GM12878 (cell line): ENCODE data around the gene MIGA2.

ENCODE experiments used
- CHD2 ChIP-seq: IDR thresholded peaks from 2 replicates; pipeline ENCODE4 v1.6.1; 2011; ENCODE audit warnings: low read depth, low read length, improper control_type of control experiment, borderline replicate concordance
- CREB1 ChIP-seq: IDR thresholded peaks from 2 replicates; pipeline ENCODE4 v1.6.1; 2012; ENCODE audit warnings: low read depth, mild to moderate bottlenecking, inconsistent platforms
- EZH2 ChIP-seq: IDR thresholded peaks from 2 replicates; pipeline ENCODE4 v1.6.1; 2012; ENCODE audit warnings: low read depth, mild to moderate bottlenecking, control low read depth, inconsistent platforms, low read length, borderline replicate concordance; ENCODE audit not compliant: control insufficient read depth
- KDM1A ChIP-seq: fragments of 200-600 bp; sonication (generic); IDR thresholded peaks from 2 replicates; pipeline ENCODE4 v1.6.1; 2016; ENCODE audit warnings: borderline replicate concordance
- POLR2A ChIP-seq: IDR thresholded peaks from 2 replicates; pipeline ENCODE4 v1.6.1; 2011; ENCODE audit warnings: low read depth, mild to moderate bottlenecking, low read length
- POLR2AphosphoS2 ChIP-seq: IDR thresholded peaks from 2 replicates; pipeline ENCODE4 v1.6.1; 2011; ENCODE audit warnings: low read depth, mild to moderate bottlenecking, low read length, improper control_type of control experiment, moderate library complexity
- RFX5 ChIP-seq: IDR thresholded peaks from 2 replicates; pipeline ENCODE4 v1.6.1; 2011; ENCODE audit warnings: low read depth, low read length, improper control_type of control experiment
- SP1 ChIP-seq: IDR thresholded peaks from one replicate; pipeline ENCODE4 v1.6.1; 2011; ENCODE audit warnings: low read depth, low read length
- SRF ChIP-seq, 2 experiments: IDR thresholded peaks; 2 replicates each; pipeline ENCODE4 v1.6.1; 2011; ENCODE audit warnings: low read depth in 2 of 2, low read length in 2 of 2, mild to moderate bottlenecking in 1 of 2, moderate library complexity in 1 of 2
- SUZ12 ChIP-seq: fragments of 200-600 bp; sonication (generic); IDR thresholded peaks from one replicate; pipeline ENCODE4 v1.6.1; 2018; ENCODE audit warnings: antibody characterized with exemption, mild to moderate bottlenecking; ENCODE audit not compliant: unreplicated experiment
- TF ChIP-seq, protein P1 (sequence below): IDR thresholded peaks from 2 replicates; pipeline ENCODE4 v1.6.1; 2012; ENCODE audit warnings: mild to moderate bottlenecking, low read depth, low read length
- TF ChIP-seq, protein P2 (sequence below), 3 experiments: IDR thresholded peaks in 2 of 3; conservative IDR thresholded peaks in 1 of 3; 2 replicates each; pipeline ENCODE4 v1.5.1; 2011; ENCODE audit warnings: low read depth in 3 of 3, low read length in 3 of 3, mild to moderate bottlenecking in 3 of 3, control low read depth in 2 of 3, moderate library complexity in 2 of 3, inconsistent platforms in 1 of 3, mixed read lengths in 1 of 3; ENCODE audit not compliant: control insufficient read depth in 2 of 3, insufficient read depth in 1 of 3; ENCODE audit errors: extremely low read depth in 1 of 3
- TF ChIP-seq, protein P3 (sequence below): IDR thresholded peaks from 2 replicates; pipeline ENCODE4 v1.6.1; 2011; ENCODE audit warnings: borderline replicate concordance, low read depth, mild to moderate bottlenecking, moderate library complexity, mixed read lengths, low read length; ENCODE audit not compliant: insufficient read depth; ENCODE audit errors: extremely low read length

DNA sequence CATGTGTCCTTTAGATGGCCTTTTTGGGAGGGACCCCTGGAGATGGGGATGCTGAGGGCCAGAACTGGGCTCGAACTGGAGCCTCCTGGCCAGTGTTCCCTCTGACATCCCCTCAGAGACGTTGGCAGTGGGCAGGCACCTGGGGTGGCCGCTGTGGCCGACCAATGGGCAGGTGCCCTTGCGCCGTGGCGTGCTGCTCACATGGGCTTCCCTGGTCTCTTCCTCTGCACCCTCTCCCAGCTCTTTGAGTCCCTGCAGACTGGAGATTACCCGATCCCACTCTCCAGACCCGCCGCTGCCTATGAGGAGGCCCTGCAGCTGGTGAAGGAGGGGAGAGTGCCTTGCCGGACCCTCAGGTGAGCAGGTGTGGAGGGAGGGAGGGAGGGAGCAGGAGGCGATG lies 24.6 kb downstream of the MIGA2 start:
- no peak for TF ChIP-seq EZH2
- no peak for TF ChIP-seq CHD2
- no peak for TF ChIP-seq SUZ12
- TF ChIP-seq, protein P1, sequence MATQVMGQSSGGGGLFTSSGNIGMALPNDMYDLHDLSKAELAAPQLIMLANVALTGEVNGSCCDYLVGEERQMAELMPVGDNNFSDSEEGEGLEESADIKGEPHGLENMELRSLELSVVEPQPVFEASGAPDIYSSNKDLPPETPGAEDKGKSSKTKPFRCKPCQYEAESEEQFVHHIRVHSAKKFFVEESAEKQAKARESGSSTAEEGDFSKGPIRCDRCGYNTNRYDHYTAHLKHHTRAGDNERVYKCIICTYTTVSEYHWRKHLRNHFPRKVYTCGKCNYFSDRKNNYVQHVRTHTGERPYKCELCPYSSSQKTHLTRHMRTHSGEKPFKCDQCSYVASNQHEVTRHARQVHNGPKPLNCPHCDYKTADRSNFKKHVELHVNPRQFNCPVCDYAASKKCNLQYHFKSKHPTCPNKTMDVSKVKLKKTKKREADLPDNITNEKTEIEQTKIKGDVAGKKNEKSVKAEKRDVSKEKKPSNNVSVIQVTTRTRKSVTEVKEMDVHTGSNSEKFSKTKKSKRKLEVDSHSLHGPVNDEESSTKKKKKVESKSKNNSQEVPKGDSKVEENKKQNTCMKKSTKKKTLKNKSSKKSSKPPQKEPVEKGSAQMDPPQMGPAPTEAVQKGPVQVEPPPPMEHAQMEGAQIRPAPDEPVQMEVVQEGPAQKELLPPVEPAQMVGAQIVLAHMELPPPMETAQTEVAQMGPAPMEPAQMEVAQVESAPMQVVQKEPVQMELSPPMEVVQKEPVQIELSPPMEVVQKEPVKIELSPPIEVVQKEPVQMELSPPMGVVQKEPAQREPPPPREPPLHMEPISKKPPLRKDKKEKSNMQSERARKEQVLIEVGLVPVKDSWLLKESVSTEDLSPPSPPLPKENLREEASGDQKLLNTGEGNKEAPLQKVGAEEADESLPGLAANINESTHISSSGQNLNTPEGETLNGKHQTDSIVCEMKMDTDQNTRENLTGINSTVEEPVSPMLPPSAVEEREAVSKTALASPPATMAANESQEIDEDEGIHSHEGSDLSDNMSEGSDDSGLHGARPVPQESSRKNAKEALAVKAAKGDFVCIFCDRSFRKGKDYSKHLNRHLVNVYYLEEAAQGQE = no peak
- TF ChIP-seq, protein P2, sequence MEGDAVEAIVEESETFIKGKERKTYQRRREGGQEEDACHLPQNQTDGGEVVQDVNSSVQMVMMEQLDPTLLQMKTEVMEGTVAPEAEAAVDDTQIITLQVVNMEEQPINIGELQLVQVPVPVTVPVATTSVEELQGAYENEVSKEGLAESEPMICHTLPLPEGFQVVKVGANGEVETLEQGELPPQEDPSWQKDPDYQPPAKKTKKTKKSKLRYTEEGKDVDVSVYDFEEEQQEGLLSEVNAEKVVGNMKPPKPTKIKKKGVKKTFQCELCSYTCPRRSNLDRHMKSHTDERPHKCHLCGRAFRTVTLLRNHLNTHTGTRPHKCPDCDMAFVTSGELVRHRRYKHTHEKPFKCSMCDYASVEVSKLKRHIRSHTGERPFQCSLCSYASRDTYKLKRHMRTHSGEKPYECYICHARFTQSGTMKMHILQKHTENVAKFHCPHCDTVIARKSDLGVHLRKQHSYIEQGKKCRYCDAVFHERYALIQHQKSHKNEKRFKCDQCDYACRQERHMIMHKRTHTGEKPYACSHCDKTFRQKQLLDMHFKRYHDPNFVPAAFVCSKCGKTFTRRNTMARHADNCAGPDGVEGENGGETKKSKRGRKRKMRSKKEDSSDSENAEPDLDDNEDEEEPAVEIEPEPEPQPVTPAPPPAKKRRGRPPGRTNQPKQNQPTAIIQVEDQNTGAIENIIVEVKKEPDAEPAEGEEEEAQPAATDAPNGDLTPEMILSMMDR (IDR thresholded peaks at IDR 0.05 in 2 of 3, conservative IDR thresholded peaks at IDR 0.05 in 1 of 3; ENCODE audit: control insufficient read depth in 2 of 3, extremely low read depth in 1 of 3, insufficient read depth in 1 of 3, low read depth in 3 of 3, low read length in 3 of 3) = no peak
- TF ChIP-seq KDM1A = no peak
- TF ChIP-seq POLR2A = no peak
- TF ChIP-seq POLR2AphosphoS2 = no peak
- no peak for TF ChIP-seq RFX5
- TF ChIP-seq SRF (IDR thresholded peaks at IDR 0.05; ENCODE audit: low read depth in 2 of 2, low read length in 2 of 2) = no peak
- no peak for TF ChIP-seq CREB1
- TF ChIP-seq SP1 = no peak
- TF ChIP-seq, protein P3, sequence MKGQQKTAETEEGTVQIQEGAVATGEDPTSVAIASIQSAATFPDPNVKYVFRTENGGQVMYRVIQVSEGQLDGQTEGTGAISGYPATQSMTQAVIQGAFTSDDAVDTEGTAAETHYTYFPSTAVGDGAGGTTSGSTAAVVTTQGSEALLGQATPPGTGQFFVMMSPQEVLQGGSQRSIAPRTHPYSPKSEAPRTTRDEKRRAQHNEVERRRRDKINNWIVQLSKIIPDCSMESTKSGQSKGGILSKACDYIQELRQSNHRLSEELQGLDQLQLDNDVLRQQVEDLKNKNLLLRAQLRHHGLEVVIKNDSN = no peak
